Activated CD8-positive, alpha-beta T cell treated with anti-CD3 and anti-CD28 coated beads, Interleukin-2, amount 10 ng/mL, durations not matched to agents 7 days and 5 days (primary cell): Measurements from ENCODE around the gene SPNS3. TPM values are rescaled to one million over a fixed set of nuclear protein-coding genes. Genes with fewer than 3 reads are reported as not detected.

Experiments
- ATAC-seq: fragments of 150-1000 bp; cut with Tn5 transposase; one replicate; pipeline ENCODE4 v1.10.0; 2021; ENCODE audit warnings: moderate library complexity
- CTCF ChIA-PET: fragments of 350-600 bp; sonication (Branson Sonifier 250); formaldehyde crosslinking; loops from one replicate; lab custom pipeline; 2021; ENCODE audit warnings: antibody characterized with exemption; lab: Charles Lee
- POLR2A ChIA-PET: fragments of 350-600 bp; sonication (Branson Sonifier 250); formaldehyde crosslinking; loops from one replicate; lab custom pipeline; 2021; ENCODE audit warnings: antibody characterized with exemption; lab: Charles Lee
- DNase-seq: peaks from one replicate; pipeline ENCODE4 v3.0.0-alpha.2; 2020
- H3K27ac Mint-ChIP-seq: one replicate; pipeline ENCODE4 v1.8.0; 2021; ENCODE audit warnings: mild to moderate bottlenecking, mixed read lengths
- H3K27me3 Mint-ChIP-seq: one replicate; pipeline ENCODE4 v1.8.0; 2021; ENCODE audit warnings: low read depth, mixed read lengths
- H3K36me3 Mint-ChIP-seq: one replicate; pipeline ENCODE4 v1.8.0; 2021; ENCODE audit warnings: low read depth, mixed read lengths
- H3K4me1 Mint-ChIP-seq: one replicate; pipeline ENCODE4 v1.8.0; 2021; ENCODE audit warnings: low read depth, mixed read lengths
- H3K4me3 Mint-ChIP-seq: one replicate; pipeline ENCODE4 v1.8.0; 2021; ENCODE audit warnings: mild to moderate bottlenecking, mixed read lengths
- H3K9me3 Mint-ChIP-seq: one replicate; pipeline ENCODE4 v1.8.0; 2022; ENCODE audit warnings: mixed read lengths; ENCODE audit not compliant: insufficient read depth
- total RNA-seq, 2 experiments: library from RNA; stranded (reverse); gene quantifications; one replicate each; pipeline ENCODE4 v1.2.3, GENCODE V29; 2021

Gene SPNS3
- total RNA-seq, 2 experiments from 2014 or later, result 26.8 to 29.1 TPM

DNA sequence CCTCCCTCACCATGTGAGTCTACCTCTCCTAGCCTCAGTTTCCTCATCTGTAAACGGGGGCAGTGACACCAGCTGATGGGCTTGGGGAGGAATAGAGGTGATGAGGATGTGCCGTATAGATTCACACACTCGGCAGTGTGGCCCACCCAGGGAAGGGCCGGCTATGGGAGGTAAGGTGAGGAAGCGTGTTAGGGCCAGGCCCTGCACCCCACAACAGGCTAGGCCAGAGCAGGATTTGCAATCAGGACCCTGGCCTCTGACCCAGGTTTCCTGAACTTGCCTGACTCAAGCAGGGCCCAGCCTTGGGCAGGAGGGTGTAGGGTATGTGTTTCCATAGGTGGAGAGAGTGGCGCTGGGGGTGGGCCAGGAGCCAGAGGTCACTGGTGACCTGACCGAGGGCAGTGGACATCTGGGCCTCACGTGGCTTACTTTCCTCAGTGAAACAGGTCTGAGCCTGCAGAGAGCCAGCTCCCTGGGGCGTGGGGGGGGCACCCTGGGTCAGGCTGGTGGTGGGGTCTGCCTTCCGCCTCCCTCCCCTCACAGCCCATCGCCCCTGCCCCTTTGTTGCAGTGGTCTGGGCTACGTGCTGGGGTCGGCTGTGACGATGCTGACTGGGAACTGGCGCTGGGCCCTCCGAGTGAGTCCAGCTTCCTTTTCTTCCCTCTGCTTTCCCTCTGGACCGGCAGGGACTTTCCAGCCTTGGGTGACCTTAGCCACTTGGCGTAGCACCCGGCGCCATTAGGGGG, 12.8 kb downstream of the SPNS3 start:
- no peaks in the 10 kb centered on the region for H3K4me1 Mint-ChIP-seq
- ChIA-PET CTCF (no interaction called here), POLR2A (interaction anchor here (1.2 kb wide), 1 partner anchor 10 kb away, joined by 3 read pairs; no protein-coding TSS in a partner anchor)
- H3K36me3 Mint-ChIP-seq, result peaks cover 6% of the 10 kb centered on the region
- ATAC-seq, result no peak
- no peak for DNase-seq
- no peaks in the 10 kb centered on the region for H3K27me3 Mint-ChIP-seq
- no peaks in the 10 kb centered on the region for H3K9me3 Mint-ChIP-seq
- H3K4me3 Mint-ChIP-seq, result no peak overlapping the region
- H3K27ac Mint-ChIP-seq, result no peak overlapping the region

DNA sequence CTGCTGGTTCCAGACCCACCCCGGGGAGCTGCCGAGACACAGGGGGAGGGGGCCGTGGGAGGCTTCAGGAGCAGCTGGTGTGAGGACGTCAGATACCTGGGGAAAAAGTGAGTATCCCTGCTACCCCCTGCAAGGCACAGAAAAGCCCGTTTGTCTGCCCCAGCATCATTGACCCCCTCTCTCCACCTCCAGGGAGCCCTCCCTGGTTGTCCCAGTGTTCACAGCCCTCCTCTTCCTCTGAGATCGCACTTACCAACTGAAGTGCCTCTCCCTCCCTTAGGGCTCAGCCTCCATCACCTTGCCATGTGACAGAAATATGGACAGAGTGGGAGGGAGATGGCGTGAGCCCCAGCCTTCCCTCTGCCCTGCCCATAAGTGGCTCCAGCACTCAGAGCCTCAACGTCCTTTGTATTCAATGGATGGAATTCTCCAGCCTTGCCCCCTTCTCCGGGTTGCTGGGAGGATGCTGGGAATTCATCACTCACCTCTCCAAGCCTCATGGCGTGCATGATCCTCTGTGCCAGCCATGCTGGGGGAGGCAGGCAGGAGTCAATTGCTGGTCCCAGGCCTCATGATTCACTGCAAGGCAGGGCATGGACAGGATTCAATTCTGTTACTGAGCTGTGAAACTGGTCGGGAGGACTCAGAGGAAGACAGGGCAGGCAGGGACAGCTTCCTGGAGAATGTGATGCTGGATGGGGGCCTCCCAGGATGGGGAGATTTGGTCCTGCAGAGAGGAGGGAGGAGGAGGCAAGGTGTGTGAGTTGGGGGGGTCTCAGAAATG, 14.6 kb downstream of the SPNS3 start:
- CTCF ChIA-PET, result no interaction called here
- no peak overlapping the region for H3K4me3 Mint-ChIP-seq
- POLR2A ChIA-PET, result no interaction called here
- DNase-seq (no peak), ATAC-seq (no peak)
- H3K27ac Mint-ChIP-seq, result no peak overlapping the region
- peaks cover 12% of the 10 kb centered on the region for H3K36me3 Mint-ChIP-seq
- H3K9me3 Mint-ChIP-seq, result no peaks in the 10 kb centered on the region
- H3K27me3 Mint-ChIP-seq, result no peaks in the 10 kb centered on the region
- peaks cover 5% of the 10 kb centered on the region for H3K4me1 Mint-ChIP-seq

DNA sequence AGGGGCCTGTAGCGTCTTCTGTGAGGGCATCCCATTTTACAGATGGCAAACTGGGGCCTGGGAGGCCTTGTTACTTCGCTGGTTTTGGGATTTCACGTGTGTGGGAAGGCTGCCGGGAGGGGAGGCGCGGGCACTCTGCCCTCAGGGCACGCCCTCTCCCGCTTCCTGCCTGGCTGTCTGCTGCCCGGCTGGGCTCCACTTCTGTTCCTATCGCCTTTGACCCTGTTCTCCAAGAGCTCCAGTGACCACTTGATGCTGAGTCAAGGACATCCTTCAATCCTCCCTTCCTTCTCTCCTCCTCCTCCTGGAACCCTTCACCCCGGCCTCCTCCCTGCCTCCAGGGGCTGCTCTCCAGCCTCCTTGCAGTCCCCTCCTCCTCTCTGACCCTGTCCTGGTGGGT, 16.0 kb downstream of the SPNS3 start:
- POLR2A ChIA-PET, result interaction anchor here (0.9 kb wide), 1 partner anchor 11 kb away, joined by 3 read pairs; no protein-coding TSS in a partner anchor
- Mint-ChIP-seq H3K4me1 (peaks cover 5% of the 10 kb centered on the region), H3K36me3 (peaks cover 18% of the 10 kb centered on the region), H3K9me3 (no peaks in the 10 kb centered on the region), H3K27ac (no peak overlapping the region), H3K27me3 (no peaks in the 10 kb centered on the region), H3K4me3 (no peak overlapping the region)
- DNase-seq (no peak), ATAC-seq (no peak)
- CTCF ChIA-PET, result no interaction called here

DNA sequence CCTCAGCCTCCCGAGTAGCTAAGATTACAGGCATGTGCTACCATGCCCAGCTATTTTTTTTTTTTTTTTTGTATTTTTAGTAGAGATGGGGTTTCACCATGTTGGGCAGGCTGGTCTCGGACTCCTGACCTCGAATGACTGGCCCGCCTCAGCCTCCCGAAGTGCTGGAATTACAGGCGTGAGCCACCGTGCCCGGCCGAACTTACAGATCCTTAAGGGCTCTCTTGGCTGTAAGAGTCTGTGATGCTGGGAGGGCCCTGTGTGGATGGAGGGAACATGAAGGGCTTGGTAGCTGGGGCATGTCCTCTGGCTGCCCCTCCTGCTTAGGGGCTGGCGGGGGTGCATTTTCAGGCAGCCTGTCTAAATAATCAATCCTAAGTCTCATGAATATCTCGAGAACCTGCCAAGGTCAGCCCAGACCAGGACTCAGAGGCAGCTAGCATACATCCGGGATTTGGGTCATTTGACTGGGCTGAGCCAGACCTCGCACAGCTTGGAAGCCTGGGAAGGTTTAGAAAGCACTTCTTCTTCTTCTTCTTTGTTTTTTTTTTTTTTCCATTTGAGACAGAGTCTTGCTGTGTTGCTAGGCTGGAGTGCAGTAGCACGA, 17.1 kb downstream of the SPNS3 start:
- Mint-ChIP-seq H3K27me3 (no peaks in the 10 kb centered on the region), H3K4me1 (peaks cover 5% of the 10 kb centered on the region), H3K27ac (no peak overlapping the region), H3K36me3 (peaks cover 18% of the 10 kb centered on the region), H3K9me3 (no peaks in the 10 kb centered on the region), H3K4me3 (no peak overlapping the region)
- ATAC-seq, result no peak
- POLR2A ChIA-PET, result interaction anchor here (0.6 to 0.9 kb wide), 3 partner anchors 12 to 451 kb away, joined by 3 read pairs; no protein-coding TSS in a partner anchor
- no peak for DNase-seq
- CTCF ChIA-PET, result interaction anchor here (0.8 kb wide), 1 partner anchor 30 kb away, joined by 3 read pairs; no protein-coding TSS in a partner anchor

DNA sequence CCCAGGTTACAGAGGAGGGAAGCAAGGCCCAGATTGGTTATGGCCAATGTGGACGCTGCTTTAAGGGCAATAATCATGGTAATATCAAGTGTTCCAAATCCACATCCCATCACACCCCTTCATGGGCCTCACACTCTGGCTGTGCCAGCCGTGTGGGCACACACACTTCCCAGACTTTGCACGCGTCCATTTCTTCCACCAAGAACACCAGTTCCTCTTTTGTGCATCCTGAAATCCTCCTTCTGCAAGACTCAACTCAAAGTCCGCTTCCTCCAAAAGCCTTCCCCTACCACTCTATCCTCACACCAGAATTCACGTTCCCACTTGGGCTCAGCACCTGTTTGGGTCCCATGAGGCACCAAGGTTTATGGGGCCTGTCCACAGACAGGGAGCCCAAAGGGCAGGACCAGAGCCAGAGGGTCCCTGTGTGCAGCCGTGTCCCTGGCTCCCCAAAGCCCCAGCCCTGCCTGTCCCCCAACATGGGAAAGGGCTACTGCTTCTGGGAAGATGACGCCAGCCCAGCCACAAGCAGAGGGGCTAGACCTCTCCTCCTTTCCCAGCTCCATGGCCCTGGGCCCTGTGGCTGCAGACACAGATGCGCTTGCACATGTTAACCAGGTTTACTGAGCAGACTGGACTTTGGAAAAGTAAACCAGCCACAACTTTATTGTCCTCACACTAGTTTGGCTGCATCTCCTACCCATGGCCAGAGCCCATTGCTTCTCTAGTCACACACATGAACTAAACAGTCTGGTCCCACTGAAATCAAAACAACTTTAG, 20.3 kb downstream of the SPNS3 start:
- Mint-ChIP-seq H3K27ac (no peak overlapping the region), H3K4me3 (no peak overlapping the region), H3K9me3 (no peaks in the 10 kb centered on the region), H3K36me3 (peaks cover 20% of the 10 kb centered on the region), H3K27me3 (no peaks in the 10 kb centered on the region), H3K4me1 (peaks cover 5% of the 10 kb centered on the region)
- DNase-seq (no peak), ATAC-seq (no peak)
- ChIA-PET POLR2A (interaction anchor here (0.7 kb wide), 1 partner anchor 21 kb away, joined by 3 read pairs; no protein-coding TSS in a partner anchor), CTCF (interaction anchor here (0.6 kb wide), 2 partner anchors 254 to 278 kb away, joined by 3 read pairs; no protein-coding TSS in a partner anchor)

DNA sequence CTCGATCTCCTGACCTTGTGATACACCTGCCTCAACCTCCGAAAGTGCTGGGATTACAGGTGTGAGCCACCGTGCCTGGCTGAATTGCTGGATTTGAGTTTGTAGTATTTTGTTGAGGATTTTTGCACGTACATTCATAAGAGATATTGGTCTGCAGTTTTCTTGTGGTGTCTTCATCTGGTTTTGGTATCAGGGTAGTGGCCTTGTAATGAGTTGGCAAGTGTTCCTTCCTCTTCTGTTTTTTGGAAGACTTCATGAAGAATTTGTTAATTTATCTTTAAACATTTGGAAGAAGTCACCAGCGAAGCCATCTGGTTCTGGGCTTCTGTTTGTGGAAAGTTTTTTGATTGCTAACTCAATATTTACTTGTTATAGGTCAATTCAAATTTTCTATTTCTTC, 26.9 kb downstream of the SPNS3 start:
- DNase-seq (no peak), ATAC-seq (no peak)
- Mint-ChIP-seq H3K4me3 (no peak overlapping the region), H3K27me3 (no peaks in the 10 kb centered on the region), H3K9me3 (peaks cover 9% of the 10 kb centered on the region), H3K27ac (no peak overlapping the region), H3K4me1 (no peaks in the 10 kb centered on the region), H3K36me3 (peaks cover 32% of the 10 kb centered on the region)
- ChIA-PET CTCF (no interaction called here), POLR2A (no interaction called here)

DNA sequence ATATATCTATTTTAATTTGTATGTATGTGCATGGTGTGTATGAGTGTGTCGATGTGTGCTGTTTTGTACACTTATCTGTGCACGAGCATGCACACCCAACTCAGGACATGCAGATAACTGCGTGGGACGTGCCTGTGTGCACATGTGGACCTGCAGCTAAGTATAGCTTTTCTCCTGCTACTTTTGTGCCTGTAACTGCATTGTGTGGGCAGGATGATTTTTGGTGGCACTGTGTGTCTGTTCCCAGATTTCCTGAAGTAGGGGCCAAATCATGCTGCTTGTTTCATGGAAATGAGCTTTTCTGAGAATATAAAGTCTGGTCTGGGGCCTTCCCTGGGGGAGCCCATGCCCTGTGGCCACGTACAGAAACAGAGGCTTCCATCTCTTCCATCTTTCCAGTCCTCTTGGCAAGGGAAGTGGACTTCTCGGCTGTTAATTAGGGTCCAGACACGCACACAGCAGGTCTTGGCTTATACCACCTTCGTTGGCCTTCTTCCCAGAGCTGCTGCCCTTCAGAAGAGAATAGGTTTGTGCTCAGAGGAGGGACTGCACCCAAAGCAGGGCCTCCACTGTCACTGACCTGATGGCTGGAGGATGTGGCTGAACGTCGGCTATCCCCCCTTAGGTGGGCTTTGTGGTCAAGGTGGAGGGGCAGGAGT, 30.2 kb downstream of the SPNS3 start:
- H3K36me3 Mint-ChIP-seq, result peaks cover 28% of the 10 kb centered on the region
- CTCF ChIA-PET, result no interaction called here
- POLR2A ChIA-PET, result interaction anchor here (0.8 kb wide), 1 partner anchor 8 kb away, joined by 4 read pairs; no protein-coding TSS in a partner anchor
- H3K4me3 Mint-ChIP-seq, result no peak overlapping the region
- DNase-seq (no peak), ATAC-seq (no peak)
- peaks cover 9% of the 10 kb centered on the region for H3K9me3 Mint-ChIP-seq
- H3K27ac Mint-ChIP-seq, result no peak overlapping the region
- H3K27me3 Mint-ChIP-seq, result no peaks in the 10 kb centered on the region
- H3K4me1 Mint-ChIP-seq, result no peaks in the 10 kb centered on the region

DNA sequence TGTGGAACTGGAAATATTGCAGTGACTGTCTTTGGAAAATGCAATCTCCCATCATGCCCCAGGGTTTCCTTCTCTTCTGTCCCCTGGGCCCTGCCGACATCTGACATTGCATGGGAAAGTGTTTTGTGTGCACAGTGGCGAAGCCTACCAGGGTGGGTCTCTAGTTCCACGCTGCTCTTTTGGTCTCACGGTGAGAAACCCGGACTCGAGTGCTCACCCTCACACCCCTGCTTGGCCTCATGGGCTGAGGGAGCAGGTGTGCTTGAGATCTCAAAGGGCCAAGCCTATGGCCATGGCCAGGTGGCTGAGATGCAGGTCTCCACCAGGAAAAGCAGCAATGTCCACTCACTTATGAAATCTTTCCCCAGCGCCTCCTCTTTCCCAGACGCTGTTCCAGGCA, 32.0 kb downstream of the SPNS3 start:
- no peak for ATAC-seq
- Mint-ChIP-seq H3K27me3 (no peaks in the 10 kb centered on the region), H3K36me3 (peaks cover 13% of the 10 kb centered on the region), H3K27ac (no peak overlapping the region), H3K4me1 (no peaks in the 10 kb centered on the region), H3K4me3 (no peak overlapping the region), H3K9me3 (peaks cover 2% of the 10 kb centered on the region)
- ChIA-PET CTCF (no interaction called here), POLR2A (no interaction called here)
- no peak for DNase-seq

DNA sequence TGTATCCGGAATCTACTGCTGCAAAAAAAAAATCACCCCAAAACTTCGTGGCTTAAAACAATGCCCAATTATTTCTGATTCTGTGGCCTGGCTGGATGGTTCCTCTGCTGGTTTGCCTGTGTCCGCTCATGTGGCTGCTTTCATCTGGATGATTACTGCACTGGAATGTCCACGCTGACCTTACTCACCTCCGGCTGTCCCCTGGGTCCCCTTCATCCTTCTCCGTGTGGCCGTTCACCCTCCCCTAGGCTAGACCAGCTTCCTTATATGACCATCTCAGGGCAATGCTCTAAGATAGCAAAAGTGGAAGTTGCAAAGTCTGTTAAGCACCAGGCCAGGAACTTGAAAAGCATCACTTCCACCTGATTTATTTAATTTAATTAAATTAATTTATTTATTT, 33.5 kb downstream of the SPNS3 start:
- POLR2A ChIA-PET, result no interaction called here
- H3K9me3 Mint-ChIP-seq, result no peaks in the 10 kb centered on the region
- H3K27ac Mint-ChIP-seq, result no peak overlapping the region
- H3K4me1 Mint-ChIP-seq, result no peaks in the 10 kb centered on the region
- no peaks in the 10 kb centered on the region for H3K27me3 Mint-ChIP-seq
- H3K4me3 Mint-ChIP-seq, result no peak overlapping the region
- CTCF ChIA-PET, result no interaction called here
- H3K36me3 Mint-ChIP-seq, result peaks cover 6% of the 10 kb centered on the region
- DNase-seq (no peak), ATAC-seq (no peak)

DNA sequence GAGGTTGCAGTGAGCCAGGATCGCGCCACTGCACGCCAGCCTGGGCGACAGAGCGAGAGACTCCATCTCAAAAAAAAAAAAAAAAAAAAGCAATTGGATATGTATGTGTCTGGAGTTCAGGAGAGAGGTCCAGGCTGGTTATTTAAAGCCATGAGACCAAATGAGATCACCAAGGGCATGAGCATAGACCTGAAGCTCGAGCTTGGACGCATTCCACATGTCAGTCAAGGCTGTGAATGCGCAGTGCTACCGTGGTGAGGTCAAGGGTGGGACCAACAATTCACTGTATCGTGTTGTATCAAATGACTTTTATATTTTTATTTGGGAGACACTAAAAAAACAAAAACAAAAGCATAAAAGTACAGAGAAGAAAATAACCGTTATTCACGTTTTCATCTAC, 35.8 kb downstream of the SPNS3 start:
- H3K4me3 Mint-ChIP-seq, result no peak overlapping the region
- H3K9me3 Mint-ChIP-seq, result no peaks in the 10 kb centered on the region
- ChIA-PET POLR2A (no interaction called here), CTCF (no interaction called here)
- H3K27ac Mint-ChIP-seq, result no peak overlapping the region
- H3K27me3 Mint-ChIP-seq, result no peaks in the 10 kb centered on the region
- H3K36me3 Mint-ChIP-seq, result peaks cover 1% of the 10 kb centered on the region
- no peaks in the 10 kb centered on the region for H3K4me1 Mint-ChIP-seq
- DNase-seq (no peak), ATAC-seq (no peak)

DNA sequence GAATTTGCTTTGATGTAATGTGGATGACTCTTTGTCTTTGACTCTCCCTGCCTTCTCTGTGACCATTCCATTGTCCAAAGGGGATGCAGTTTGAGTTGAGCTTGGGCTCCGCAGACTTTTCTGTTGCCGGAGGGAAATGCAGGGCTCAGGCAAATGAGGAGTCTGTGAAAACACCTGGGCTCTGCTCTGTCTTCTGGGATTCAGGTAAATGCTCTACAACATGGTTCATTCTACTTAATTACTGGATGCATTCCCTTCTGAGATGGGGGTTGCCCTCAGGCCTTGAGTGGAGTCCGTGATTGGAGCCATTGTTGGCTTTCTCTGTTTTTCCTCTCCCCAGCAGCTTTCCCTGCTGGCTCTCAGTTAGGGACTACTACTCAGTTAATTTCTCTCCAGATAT, 38.5 kb downstream of the SPNS3 start:
- DNase-seq (no peak), ATAC-seq (no peak)
- CTCF ChIA-PET, result no interaction called here
- Mint-ChIP-seq H3K36me3 (no peaks in the 10 kb centered on the region), H3K4me3 (no peak overlapping the region), H3K27ac (no peak overlapping the region), H3K9me3 (no peaks in the 10 kb centered on the region), H3K4me1 (no peaks in the 10 kb centered on the region), H3K27me3 (no peaks in the 10 kb centered on the region)
- POLR2A ChIA-PET, result interaction anchor here (1.1 to 1.2 kb wide), 2 partner anchors 9 to 193 kb away, joined by 3 to 4 read pairs; no protein-coding TSS in a partner anchor
